ENCODE data around the gene PRKCG. TPM values are rescaled to one million over a fixed set of nuclear protein-coding genes. Genes with fewer than 3 reads are reported as not detected.

The PRKCG gene
- total RNA-seq, 1 experiment from 2014 or later: 5.9 TPM

GRCh38 chr19:53871454-53871853, 10.5 kb upstream of the PRKCG start:
- H3F3A ChIP-seq (ENCODE audit: insufficient read depth, low read depth): peaks cover 58% of the 10 kb centered on the region
- no peaks in the 10 kb centered on the region for H3K9me3 ChIP-seq (ENCODE audit: insufficient read depth, low read depth)
- no peaks in the 10 kb centered on the region for H3K27me3 ChIP-seq (ENCODE audit: insufficient read depth, low read depth)
- no peak overlapping the region for H3K4me3 ChIP-seq
- no peak for TF ChIP-seq EZH2 (IDR thresholded peaks at IDR 0.05; ENCODE audit: low read depth)
- no peak for TF ChIP-seq CTCF (conservative IDR thresholded peaks at IDR 0.05)
- peaks cover 25% of the 10 kb centered on the region for H3K36me3 ChIP-seq (ENCODE audit: low read depth)
- no peak overlapping the region for H3K27ac ChIP-seq
- no peak for DNase-seq
- H3K9me2 ChIP-seq (ENCODE audit: insufficient read depth): no peaks in the 10 kb centered on the region
- ChIA-PET CTCF (interaction anchor here (1.1 kb wide), 1 partner anchor 16 kb away, joined by 3 read pairs; no protein-coding TSS in a partner anchor), POLR2A (ENCODE audit: unreplicated experiment) (no interaction called here)
- H4K20me1 ChIP-seq (ENCODE audit: insufficient read depth): peaks cover 10% of the 10 kb centered on the region; the same call in 1 of the 2 replicates
- H3K79me2 ChIP-seq (ENCODE audit: low read depth): peaks cover 37% of the 10 kb centered on the region
- intact Hi-C loops (cut with micrococcal nuclease; ENCODE audit: unreplicated experiment): no loop called here
- no peak overlapping the region for H2AFZ ChIP-seq
- peaks cover 7% of the 10 kb centered on the region for H3K4me1 ChIP-seq (replicated peaks; ENCODE audit: insufficient read depth)
- BruUV-seq (replicated peaks): no TSS peak
- H3K4me2 ChIP-seq: no peak overlapping the region

GRCh38 chr19:53872762-53873161, 9.2 kb upstream of the PRKCG start:
- Histone ChIP-seq H3K4me2 (no peak overlapping the region), H2AFZ (no peak overlapping the region), H3K27me3 (ENCODE audit: insufficient read depth, low read depth) (no peaks in the 10 kb centered on the region), H3F3A (ENCODE audit: insufficient read depth, low read depth) (peaks cover 62% of the 10 kb centered on the region), H3K79me2 (ENCODE audit: low read depth) (peaks cover 30% of the 10 kb centered on the region), H3K9me2 (ENCODE audit: insufficient read depth) (no peaks in the 10 kb centered on the region), H4K20me1 (ENCODE audit: insufficient read depth) (peaks cover 10% of the 10 kb centered on the region; the same call in 1 of the 2 replicates), H3K36me3 (ENCODE audit: low read depth) (peaks cover 25% of the 10 kb centered on the region), H3K9me3 (ENCODE audit: insufficient read depth, low read depth) (no peaks in the 10 kb centered on the region), H3K4me1 (replicated peaks; ENCODE audit: insufficient read depth) (no peaks in the 10 kb centered on the region), H3K27ac (no peak overlapping the region), H3K4me3 (no peak overlapping the region)
- no TSS peak for BruUV-seq (replicated peaks)
- ChIA-PET POLR2A (ENCODE audit: unreplicated experiment) (interaction anchor here (0.6 kb wide), 2 partner anchors 10 to 32 kb away, joined by 4 read pairs; no protein-coding TSS in a partner anchor), CTCF (no interaction called here)
- intact Hi-C loops (cut with micrococcal nuclease; ENCODE audit: unreplicated experiment): no loop called here
- TF ChIP-seq EZH2 (IDR thresholded peaks at IDR 0.05; ENCODE audit: low read depth): no peak
- no peak for TF ChIP-seq CTCF (conservative IDR thresholded peaks at IDR 0.05)
- peak in 1 of 2 experiments; percentile 36 for DNase-seq

GRCh38 chr19:53873773-53874605, 8.0 kb upstream of the PRKCG start:
- POLR2A ChIA-PET (ENCODE audit: unreplicated experiment): interaction anchor here (0.6 kb wide), 2 partner anchors 14 to 316 kb away, joined by 3 to 5 read pairs; partner anchors contain the start of gene MBOAT7
- no peak overlapping the region for H3K27ac ChIP-seq
- TF ChIP-seq CTCF (conservative IDR thresholded peaks at IDR 0.05) (no peak), EZH2 (IDR thresholded peaks at IDR 0.05; ENCODE audit: low read depth) (no peak)

More at GRCh38 chr19:53873773-53874605, 8.0 kb upstream of the PRKCG start:
- intact Hi-C loops (cut with micrococcal nuclease; ENCODE audit: unreplicated experiment): no loop called here
- no peaks in the 10 kb centered on the region for H3K9me3 ChIP-seq (ENCODE audit: insufficient read depth, low read depth)
- no peaks in the 10 kb centered on the region for H3K9me2 ChIP-seq (ENCODE audit: insufficient read depth)
- no peak overlapping the region for H2AFZ ChIP-seq
- H4K20me1 ChIP-seq (ENCODE audit: insufficient read depth): peaks cover 10% of the 10 kb centered on the region; the same call in 1 of the 2 replicates
- peaks cover 4% of the 10 kb centered on the region; the same call in 1 of the 2 replicates for H3K4me1 ChIP-seq (replicated peaks; ENCODE audit: insufficient read depth)
- DNase-seq: peak in 1 of 2 experiments; percentile 5
- peaks cover 25% of the 10 kb centered on the region for H3K36me3 ChIP-seq (ENCODE audit: low read depth)
- no TSS peak for BruUV-seq (replicated peaks)
- CTCF ChIA-PET: interaction anchor here (0.7 kb wide), 1 partner anchor 223 kb away, joined by 3 read pairs; no protein-coding TSS in a partner anchor
- H3F3A ChIP-seq (ENCODE audit: insufficient read depth, low read depth): peaks cover 56% of the 10 kb centered on the region
- H3K4me3 ChIP-seq: no peak overlapping the region
- no peaks in the 10 kb centered on the region for H3K27me3 ChIP-seq (ENCODE audit: insufficient read depth, low read depth)
- no peak overlapping the region for H3K4me2 ChIP-seq
- H3K79me2 ChIP-seq (ENCODE audit: low read depth): peaks cover 20% of the 10 kb centered on the region
